Stimulated activated naive CD8-positive, alpha-beta T cell treated with anti-CD3 and anti-CD28 coated beads, Interleukin-15, amount 100 ng/mL, for 72 hours (primary cell): ENCODE data around the gene FAM241A.
A peak's percentile ranks its signal among the peaks of the same experiment; 100 is the strongest.
"Not testable (repeated sequence)": the region's sequence is repeated elsewhere in the genome, so short reads cannot be mapped to it uniquely, and the experiment has no call there.

Experiments used
- ATAC-seq: fragments of 150-1000 bp; cut with Tn5 transposase; 2 replicates; pipeline ENCODE4 v1.10.0; 2021; ENCODE audit warnings: mild to moderate bottlenecking, moderate library complexity
- DNase-seq, 2 donors: peaks; one replicate each; pipeline ENCODE4 v3.0.0; 2021 to 2022
- H3K27ac Mint-ChIP-seq, 2 donors: one replicate each; pipeline ENCODE4 v1.8.0; 2022; ENCODE audit warnings: mild to moderate bottlenecking in 2 of 2, mixed read lengths in 2 of 2, moderate library complexity in 2 of 2
- H3K27me3 Mint-ChIP-seq: one replicate; pipeline ENCODE4 v1.8.0; 2022; ENCODE audit warnings: mixed read lengths
- H3K4me1 Mint-ChIP-seq: one replicate; pipeline ENCODE4 v1.8.0; 2022; ENCODE audit warnings: mild to moderate bottlenecking, mixed read lengths
- H3K4me3 Mint-ChIP-seq, 2 donors: one replicate each; pipeline ENCODE4 v1.8.0; 2022; ENCODE audit warnings: mild to moderate bottlenecking in 2 of 2, mixed read lengths in 2 of 2, moderate library complexity in 1 of 2
- H3K9me3 Mint-ChIP-seq, 2 donors: one replicate each; pipeline ENCODE4 v1.8.0; 2022; ENCODE audit warnings: mixed read lengths in 2 of 2

Gene FAM241A

GRCh38 chr4:112147697-112148096 lies 2.4 kb downstream of the FAM241A start:
- no peak for ATAC-seq
- DNase-seq, result no peak
- Mint-ChIP-seq H3K27ac (no peak overlapping the region), H3K4me3 (peak overlapping the region; percentile 90 to 91), H3K4me1 (peaks cover 68% of the 10 kb centered on the region), H3K9me3 (no peaks in the 10 kb centered on the region), H3K27me3 (no peaks in the 10 kb centered on the region)

GRCh38 chr4:112150920-112151319 lies 5.7 kb downstream of the FAM241A start:
- peaks cover 63% of the 10 kb centered on the region for H3K4me1 Mint-ChIP-seq
- no peak overlapping the region for H3K27ac Mint-ChIP-seq
- DNase-seq (no peak), ATAC-seq (no peak)
- H3K4me3 Mint-ChIP-seq, result peak overlapping the region in 1 of 2 donors; percentile 4
- H3K9me3 Mint-ChIP-seq, result no peaks in the 10 kb centered on the region
- no peaks in the 10 kb centered on the region for H3K27me3 Mint-ChIP-seq

DNA sequence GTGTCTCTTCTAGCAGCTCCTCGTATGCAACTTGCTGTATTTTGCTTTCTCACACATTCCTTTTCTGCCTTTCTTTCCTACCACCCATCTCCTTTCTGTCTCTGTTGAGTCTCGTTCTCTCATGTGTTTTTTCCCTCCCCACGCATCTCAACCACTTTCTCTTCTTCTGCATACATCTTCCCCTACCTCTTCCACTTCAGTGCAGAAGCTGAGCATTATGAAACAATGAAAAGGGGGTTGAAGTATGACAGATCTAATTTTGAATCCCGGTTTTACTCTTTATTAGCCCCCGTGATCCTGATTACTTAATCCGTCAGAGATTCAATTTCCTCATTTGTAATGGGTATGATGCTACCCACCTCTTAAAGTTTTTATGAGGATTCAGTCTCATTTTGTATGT lies 7.3 kb downstream of the FAM241A start:
- H3K9me3 Mint-ChIP-seq, result no peaks in the 10 kb centered on the region
- peaks cover 68% of the 10 kb centered on the region for H3K4me1 Mint-ChIP-seq
- peak overlapping the region in 1 of 2 donors; percentile 94 for H3K27ac Mint-ChIP-seq
- no peak for DNase-seq
- no peak for ATAC-seq
- H3K4me3 Mint-ChIP-seq, result peak overlapping the region; percentile 12 to 80
- no peaks in the 10 kb centered on the region for H3K27me3 Mint-ChIP-seq

GRCh38 chr4:112153211-112153791 lies 8.0 kb downstream of the FAM241A start:
- Mint-ChIP-seq H3K4me1 (peaks cover 60% of the 10 kb centered on the region), H3K27ac (peak overlapping the region; percentile 4 to 94), H3K27me3 (no peaks in the 10 kb centered on the region), H3K4me3 (peak overlapping the region; percentile 12 to 80), H3K9me3 (no peaks in the 10 kb centered on the region)
- ATAC-seq, result no peak
- DNase-seq, result no peak

DNA sequence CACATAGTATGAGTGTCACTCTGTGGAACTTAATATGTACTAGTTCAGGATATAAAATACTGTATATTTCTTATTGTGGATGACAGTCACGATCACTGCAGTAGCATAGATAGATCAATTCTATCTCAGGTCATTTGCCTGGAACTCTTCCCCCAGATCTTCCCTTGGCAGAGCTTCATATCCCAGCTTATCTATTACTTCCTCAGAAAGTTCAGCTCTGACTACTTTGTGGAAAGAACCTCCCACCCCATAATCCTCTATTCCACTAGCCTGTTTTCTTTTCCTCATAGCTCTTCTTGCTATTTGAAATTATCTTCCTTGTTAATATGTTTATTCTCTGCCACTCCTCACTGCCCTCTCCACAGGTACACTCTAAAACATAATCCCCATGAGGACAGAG lies 10.9 kb downstream of the FAM241A start:
- ATAC-seq (no peak), DNase-seq (no peak)
- Mint-ChIP-seq H3K27ac (no peak overlapping the region), H3K9me3 (peaks cover 9 to 13% of the 10 kb centered on the region in 2 donors), H3K4me3 (no peak overlapping the region), H3K27me3 (no peaks in the 10 kb centered on the region), H3K4me1 (peaks cover 41% of the 10 kb centered on the region)

DNA sequence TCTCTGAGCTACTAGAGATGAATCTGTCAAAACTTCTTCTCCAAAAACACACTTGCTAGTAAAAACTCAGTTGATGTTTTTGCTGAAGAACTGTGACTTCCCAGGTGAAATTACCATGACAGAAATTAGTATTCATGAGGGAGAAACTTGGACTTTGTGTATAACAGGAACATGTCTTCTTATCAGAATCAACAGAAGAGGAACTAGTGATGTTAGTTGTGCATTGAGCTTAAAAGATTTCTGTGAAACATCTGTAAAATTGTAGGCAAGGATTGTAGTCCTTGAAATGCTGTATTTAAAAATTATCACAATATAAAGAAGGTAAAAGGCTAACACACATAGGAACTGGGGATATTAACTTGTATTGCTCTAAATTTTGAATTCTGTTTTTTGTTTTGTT lies 11.3 kb downstream of the FAM241A start:
- Mint-ChIP-seq H3K4me1 (peaks cover 37% of the 10 kb centered on the region), H3K27ac (no peak overlapping the region), H3K9me3 (peaks cover 14 to 18% of the 10 kb centered on the region in 2 donors), H3K4me3 (no peak overlapping the region), H3K27me3 (no peaks in the 10 kb centered on the region)
- no peak for ATAC-seq
- DNase-seq, result no peak

DNA sequence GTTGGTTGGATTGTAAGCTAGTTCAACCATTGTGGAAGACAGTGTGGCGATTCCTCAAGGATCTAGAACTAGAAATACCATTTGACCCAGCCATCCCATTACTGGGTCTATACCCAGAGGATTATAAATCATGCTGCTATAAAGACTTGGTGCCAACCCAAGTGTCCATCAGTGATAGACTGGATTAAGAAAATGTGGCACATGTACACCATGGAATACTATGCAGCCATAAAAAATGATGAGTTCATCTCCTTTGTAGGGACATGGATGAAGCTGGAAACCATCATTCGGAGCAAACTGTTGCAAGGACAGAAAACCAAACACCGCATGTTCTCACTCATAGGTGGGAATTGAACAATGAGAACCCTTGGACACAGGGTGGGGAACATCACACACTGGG lies 18.5 kb downstream of the FAM241A start:
- not testable (repeated sequence) for H3K27me3 Mint-ChIP-seq, ATAC-seq, H3K27ac Mint-ChIP-seq, H3K4me3 Mint-ChIP-seq, DNase-seq
- Mint-ChIP-seq H3K9me3 (peaks cover 16 to 19% of the 10 kb centered on the region in 2 donors), H3K4me1 (peaks cover 21% of the 10 kb centered on the region)

DNA sequence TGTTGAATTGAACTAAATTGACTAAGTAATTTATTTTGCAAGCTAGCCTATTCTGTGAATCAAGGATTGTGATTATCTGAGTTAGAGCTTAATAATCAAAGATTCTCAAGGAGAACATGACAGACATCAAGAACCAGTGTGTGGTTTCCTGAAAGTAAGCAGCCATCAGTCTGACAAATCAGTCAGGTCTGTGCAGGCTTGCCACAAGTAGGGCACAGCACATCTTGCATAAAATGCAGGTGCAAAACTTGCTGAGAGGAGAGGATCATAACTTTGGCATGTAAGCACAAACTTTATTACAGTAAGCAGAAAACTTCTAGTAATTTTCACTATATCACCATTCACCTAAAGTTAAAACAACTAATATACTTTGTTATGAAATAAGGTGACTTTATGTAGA lies 22.5 kb downstream of the FAM241A start:
- ATAC-seq (peak; percentile 77), DNase-seq (no peak)
- no peak overlapping the region for H3K4me3 Mint-ChIP-seq
- no peaks in the 10 kb centered on the region for H3K27me3 Mint-ChIP-seq
- no peak overlapping the region for H3K27ac Mint-ChIP-seq
- peaks cover 53% of the 10 kb centered on the region for H3K4me1 Mint-ChIP-seq
- no peaks in the 10 kb centered on the region for H3K9me3 Mint-ChIP-seq

- H3K9me3 Mint-ChIP-seq, result no peaks in the 10 kb centered on the region
- peaks cover 62% of the 10 kb centered on the region for H3K4me1 Mint-ChIP-seq
- H3K27ac Mint-ChIP-seq, result no peak overlapping the region
- ATAC-seq (no peak), DNase-seq (no peak)
- H3K27me3 Mint-ChIP-seq, result no peaks in the 10 kb centered on the region
- no peak overlapping the region for H3K4me3 Mint-ChIP-seq
Measured at GRCh38 chr4:112168719-112169500, 23.7 kb downstream of the FAM241A start.

- peak overlapping the region in 1 of 2 donors; percentile 52 for H3K4me3 Mint-ChIP-seq
- peak overlapping the region; percentile 89 to 96 for H3K27ac Mint-ChIP-seq
- no peaks in the 10 kb centered on the region for H3K9me3 Mint-ChIP-seq
- DNase-seq (peak in 1 of 2 donors; percentile 45), ATAC-seq (peak; percentile 91)
- no peaks in the 10 kb centered on the region for H3K27me3 Mint-ChIP-seq
- H3K4me1 Mint-ChIP-seq, result peaks cover 78% of the 10 kb centered on the region
Measured at GRCh38 chr4:112170451-112170993, 25.3 kb downstream of the FAM241A start.

- not testable (repeated sequence) for ATAC-seq
- H3K27ac Mint-ChIP-seq, result peak overlapping the region; percentile 89 to 96
Measured at GRCh38 chr4:112171051-112171763, 26.0 kb downstream of the FAM241A start.

DNA sequence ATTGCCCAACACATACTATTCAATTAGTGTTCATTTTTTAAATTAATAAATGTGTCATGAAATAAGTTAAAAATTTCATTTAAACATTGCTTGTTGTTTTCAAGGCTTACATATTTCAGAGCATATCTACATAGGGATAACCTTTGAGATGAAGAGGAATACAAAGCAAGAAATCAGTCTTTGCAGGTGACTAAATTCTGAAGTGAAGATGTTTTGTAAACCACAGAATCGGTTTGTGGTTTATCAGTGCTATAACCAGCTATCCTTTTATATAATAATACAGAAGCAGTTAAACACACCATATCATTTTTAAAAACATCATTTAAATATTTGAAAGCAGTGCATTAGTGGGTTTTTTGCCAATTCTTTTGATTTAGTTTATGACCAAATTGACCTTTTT lies 26.9 kb downstream of the FAM241A start:
- H3K9me3 Mint-ChIP-seq, result no peaks in the 10 kb centered on the region
- no peak overlapping the region for H3K27ac Mint-ChIP-seq
- H3K4me1 Mint-ChIP-seq, result peaks cover 86% of the 10 kb centered on the region
- ATAC-seq (peak; percentile 72), DNase-seq (no peak)
- no peak overlapping the region for H3K4me3 Mint-ChIP-seq
- H3K27me3 Mint-ChIP-seq, result no peaks in the 10 kb centered on the region

More at GRCh38 chr4:112171051-112171763, 26.0 kb downstream of the FAM241A start:
- not testable (repeated sequence) for H3K27me3 Mint-ChIP-seq, H3K9me3 Mint-ChIP-seq, DNase-seq
- H3K4me3 Mint-ChIP-seq, result peak overlapping the region; percentile 27 to 52
- H3K4me1 Mint-ChIP-seq, result peaks cover 84% of the 10 kb centered on the region

DNA sequence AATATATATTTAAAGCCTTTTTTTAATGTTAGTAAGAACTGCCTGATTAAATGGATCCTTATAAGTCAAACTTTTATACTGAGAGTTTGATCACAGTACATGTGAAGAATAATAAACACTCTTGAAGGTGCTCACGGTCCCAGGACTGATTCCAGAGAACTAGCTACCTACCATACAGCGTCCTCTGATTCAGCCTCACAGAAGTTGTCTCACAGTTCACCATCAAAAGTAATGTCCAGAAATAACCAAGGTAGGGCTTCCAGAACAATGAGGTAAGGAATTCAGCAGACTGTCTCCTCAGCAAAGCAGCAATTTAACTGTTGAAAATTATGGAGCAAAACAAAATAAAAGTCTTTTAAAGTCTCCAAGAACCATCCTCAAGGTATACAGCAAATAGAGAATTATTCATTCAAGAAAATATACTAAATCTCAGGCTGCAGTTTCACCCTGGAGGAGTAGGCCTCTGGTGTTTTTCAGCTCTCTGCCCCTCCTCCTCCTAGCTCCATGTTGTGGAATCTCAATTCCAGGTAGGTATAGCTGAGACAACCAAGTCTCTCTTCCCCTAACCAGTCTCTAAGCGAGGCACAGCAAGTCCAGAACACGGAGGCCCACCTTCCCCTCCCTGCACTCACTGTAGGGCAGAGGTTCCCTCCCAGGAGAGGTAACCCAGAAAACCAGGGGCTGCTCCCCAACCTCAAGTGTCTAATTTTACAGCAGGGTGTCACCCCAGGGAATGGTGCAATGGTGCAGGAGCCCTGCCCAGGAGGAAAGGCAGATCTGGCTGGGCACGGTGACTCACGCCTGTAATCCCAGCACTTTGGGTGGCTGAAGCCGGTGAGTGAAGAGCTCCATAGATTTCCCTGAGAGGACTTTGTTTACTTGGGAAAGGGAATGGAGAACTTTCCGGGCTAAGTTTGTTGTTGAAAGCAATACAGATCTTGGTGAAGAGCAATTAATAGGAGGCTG lies 28.6 kb downstream of the FAM241A start:
- H3K4me1 Mint-ChIP-seq, result peaks cover 80% of the 10 kb centered on the region

DNA sequence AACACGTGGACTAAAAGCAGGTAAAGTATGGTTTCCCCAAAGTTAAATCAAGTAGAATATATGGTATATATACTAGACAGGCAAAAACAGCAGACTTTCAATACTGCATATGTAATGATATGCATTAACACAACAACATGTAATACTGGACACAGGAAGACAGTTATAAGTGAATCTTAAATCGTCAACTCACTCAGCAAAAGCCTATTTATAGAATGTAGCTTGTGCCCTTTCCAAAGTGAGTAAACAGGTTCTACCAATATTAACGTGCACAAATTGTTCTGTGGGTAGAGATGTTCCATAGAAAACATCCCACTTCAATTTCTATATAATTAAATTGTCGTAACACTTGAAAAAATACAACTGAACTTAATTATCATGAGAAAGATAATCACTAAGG lies 30.6 kb downstream of the FAM241A start:
- Mint-ChIP-seq H3K27ac (no peak overlapping the region), H3K4me1 (peaks cover 72% of the 10 kb centered on the region), H3K27me3 (no peaks in the 10 kb centered on the region), H3K4me3 (peak overlapping the region in 1 of 2 donors; percentile 21), H3K9me3 (no peaks in the 10 kb centered on the region)
- DNase-seq (no peak), ATAC-seq (no peak)

More for the DNA sequence above, 28.6 kb downstream of the FAM241A start:
- Mint-ChIP-seq H3K4me3 (no peak overlapping the region), H3K27me3 (no peaks in the 10 kb centered on the region), H3K27ac (no peak overlapping the region), H3K9me3 (no peaks in the 10 kb centered on the region)
- no peak for ATAC-seq
- no peak for DNase-seq

- Mint-ChIP-seq H3K4me3 (peak overlapping the region in 1 of 2 donors; percentile 28), H3K4me1 (peaks cover 72% of the 10 kb centered on the region), H3K27me3 (no peaks in the 10 kb centered on the region), H3K27ac (no peak overlapping the region), H3K9me3 (no peaks in the 10 kb centered on the region)
- peak; percentile 75 for ATAC-seq
- DNase-seq, result no peak
Measured at GRCh38 chr4:112176596-112176995, 31.3 kb downstream of the FAM241A start.
